Limb (tissue), 2 donors: ENCODE results near the gene MBOAT1.
A peak's percentile ranks its signal among the peaks of the same experiment; 100 is the strongest.

ENCODE experiments used
- DNase-seq, 2 donors: peaks; one replicate each; pipeline ENCODE4 v3.0.0-alpha.2; 2016; ENCODE audit errors: extremely low spot score in 2 of 2

Gene MBOAT1

DNA sequence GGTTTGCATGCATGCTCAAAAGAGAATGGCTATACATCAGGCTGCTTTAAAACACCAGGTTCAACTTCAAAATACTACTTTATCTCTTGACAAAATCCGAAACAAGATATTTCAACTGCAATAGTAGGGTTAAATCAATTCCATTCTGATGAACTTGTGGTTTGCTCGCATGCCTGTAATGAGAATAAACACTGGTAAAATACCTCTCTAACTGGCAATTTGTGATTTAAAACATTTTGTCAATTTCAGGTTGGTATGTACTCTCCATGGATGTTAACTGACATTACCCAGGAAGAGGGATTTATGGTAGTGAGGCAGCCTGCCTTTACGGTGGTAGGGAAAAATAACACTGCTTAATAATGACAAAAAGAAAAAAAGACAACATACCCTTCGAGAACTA is 74.4 kb downstream of the MBOAT1 start:
- no peak for DNase-seq

DNA sequence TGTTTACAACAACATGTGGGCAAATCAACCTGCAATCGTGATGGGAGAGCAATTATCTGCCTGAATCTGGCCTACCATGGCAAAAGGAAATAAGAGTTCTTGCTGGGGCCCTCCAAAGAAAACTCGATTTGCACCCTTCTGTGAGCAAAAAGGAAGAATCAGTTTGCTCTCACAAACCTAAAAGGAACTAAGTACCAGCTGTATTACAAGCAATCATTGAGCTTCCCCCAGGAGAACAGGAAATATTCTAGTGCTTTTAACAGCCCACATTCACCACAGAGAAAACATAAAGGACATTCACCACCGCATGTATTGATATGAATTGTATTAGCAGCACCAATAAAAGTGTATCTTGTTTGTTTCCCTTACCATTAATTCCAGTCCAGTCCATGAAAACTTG is 75.0 kb downstream of the MBOAT1 start:
- no peak for DNase-seq

DNA sequence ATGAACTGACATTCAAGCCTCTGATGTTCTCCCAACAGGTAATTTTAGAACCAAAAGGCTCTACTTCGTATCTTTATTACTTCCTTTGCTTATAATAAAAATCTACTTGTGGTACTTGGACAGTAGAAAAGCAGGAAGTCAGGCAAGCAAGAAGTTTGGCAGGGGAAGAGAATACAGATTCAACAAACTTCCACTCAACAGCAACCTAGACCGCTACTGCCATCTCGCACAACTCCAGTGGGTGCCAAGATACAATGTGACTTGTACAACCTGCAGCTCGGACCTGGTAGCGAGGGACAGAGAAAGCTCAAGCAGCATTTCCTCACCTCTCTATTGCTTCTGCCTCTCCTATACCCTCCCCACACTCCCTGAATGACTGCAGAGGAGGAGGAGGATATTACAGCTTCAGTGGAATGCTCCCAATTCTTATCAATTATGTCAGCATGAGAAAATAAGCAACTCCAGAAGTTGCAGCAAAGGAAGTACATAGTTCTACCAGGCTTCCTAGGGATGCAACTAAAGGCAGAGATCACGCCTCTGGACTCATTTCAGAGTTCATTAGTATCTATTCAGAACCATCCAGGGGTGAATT is 76.5 kb downstream of the MBOAT1 start:
- DNase-seq = no peak

DNA sequence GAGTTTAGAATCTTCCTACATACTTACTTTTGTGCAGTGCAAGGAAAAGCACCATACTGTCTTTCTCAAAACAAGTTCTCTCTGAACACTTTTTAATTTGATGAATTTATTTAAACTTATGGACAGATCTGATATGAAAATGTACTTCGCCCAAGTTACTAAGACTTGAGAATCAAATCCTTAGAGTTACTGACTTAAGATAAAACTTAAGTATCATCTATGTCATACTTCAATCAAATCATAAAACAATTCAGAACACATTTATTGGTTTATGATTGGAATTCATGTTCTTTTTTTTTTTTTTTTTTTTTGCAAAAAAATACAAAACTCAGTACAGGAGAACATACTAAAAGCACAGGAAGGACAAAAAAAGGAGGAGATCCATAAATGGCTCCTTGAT is 77.7 kb downstream of the MBOAT1 start:
- no peak for DNase-seq

DNA sequence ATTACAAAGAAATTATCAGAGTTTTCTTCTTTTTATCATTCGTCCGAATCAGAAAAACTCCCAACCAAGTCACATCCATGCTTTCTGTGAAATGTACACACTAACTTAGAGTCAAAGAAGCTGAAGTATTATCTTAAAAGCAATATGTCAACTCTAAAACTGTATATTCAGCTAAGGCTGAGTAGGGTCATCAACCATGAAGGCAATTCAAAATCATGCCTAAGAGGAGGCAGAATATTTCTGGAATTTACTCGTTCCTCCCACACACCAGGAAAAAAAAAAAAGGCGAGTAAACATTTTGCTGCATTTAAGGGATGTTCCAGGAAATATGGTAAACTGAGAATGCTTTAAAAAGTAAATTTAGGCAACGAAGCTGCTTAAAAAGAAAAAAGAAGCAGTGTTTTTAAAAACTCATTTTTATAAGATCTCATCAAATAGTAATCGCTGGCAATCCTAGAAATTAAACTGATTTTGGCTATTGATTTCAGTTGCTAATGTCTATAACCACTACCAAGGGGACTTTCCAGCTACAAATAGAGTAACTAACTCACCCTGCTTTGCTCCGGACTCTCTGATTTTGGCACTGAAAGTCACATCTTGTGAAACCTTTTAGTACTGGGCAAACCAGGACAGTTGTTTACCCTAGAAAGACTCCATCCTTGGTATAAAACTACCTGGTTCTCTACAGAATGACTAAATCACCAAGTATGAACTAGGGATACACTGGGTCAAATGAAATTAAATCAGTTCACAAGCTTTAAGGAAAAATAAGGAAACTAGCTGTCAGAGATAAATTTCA is 82.8 kb downstream of the MBOAT1 start:
- no peak for DNase-seq

DNA sequence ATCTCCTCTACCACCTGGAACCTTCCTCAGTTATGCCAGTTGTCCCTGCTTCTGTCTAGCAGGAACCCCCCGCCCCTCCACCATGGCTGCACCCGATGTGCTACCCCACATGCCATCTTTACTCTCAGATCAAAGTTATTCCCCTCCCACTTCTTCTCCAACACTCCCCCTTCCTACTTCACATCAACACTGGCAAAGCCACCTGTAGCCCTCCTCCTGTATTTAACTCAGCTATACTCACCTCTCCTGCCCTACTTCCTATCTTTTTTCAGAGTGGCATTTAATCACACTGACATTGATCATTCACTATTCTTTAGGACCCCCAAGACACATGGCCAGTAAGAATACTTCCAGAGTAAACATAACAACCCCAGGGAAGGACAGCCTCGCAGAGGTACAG is 84.3 kb downstream of the MBOAT1 start:
- DNase-seq = no peak

DNA sequence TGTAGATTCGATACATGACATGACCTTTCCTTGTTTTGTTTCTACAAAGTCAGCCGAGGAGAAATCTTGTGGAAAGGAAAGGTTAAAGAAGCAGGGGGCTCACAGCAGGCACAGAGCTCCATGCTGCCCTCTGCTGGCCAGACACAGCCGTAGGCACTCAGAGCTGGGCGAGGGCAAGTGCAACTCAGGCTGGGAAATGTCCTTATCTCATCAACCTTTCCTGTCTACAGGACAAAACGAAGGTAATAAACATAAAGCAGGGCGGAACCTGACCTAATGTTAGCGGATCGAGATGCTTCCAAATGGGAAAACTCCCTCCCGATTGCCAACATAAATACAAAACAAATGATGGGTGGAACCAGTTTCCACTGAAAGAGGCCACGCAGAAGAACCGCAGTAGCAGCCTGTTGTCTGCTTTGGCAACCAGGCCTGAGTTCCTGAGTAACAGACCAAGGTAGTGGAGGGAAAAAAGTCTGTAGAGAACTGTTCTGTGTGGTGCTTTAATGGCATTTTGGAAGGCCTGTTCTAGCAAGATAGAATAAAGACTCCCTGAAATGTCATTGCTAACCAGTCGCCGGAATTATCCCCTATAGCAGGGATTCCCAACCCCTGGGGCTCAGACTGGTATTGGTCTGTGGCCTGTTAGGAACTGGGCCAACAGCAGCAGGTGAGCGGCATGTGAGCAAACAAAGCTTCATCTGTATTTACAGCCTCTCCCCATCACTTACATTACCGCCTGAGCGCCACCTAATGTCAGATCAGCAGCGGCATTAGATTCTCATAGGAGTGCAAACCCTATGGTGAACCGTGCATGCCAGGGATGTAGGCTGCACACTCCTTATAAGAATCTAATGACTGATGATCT is 85.2 kb downstream of the MBOAT1 start:
- DNase-seq = peak; percentile 42 to 71

DNA sequence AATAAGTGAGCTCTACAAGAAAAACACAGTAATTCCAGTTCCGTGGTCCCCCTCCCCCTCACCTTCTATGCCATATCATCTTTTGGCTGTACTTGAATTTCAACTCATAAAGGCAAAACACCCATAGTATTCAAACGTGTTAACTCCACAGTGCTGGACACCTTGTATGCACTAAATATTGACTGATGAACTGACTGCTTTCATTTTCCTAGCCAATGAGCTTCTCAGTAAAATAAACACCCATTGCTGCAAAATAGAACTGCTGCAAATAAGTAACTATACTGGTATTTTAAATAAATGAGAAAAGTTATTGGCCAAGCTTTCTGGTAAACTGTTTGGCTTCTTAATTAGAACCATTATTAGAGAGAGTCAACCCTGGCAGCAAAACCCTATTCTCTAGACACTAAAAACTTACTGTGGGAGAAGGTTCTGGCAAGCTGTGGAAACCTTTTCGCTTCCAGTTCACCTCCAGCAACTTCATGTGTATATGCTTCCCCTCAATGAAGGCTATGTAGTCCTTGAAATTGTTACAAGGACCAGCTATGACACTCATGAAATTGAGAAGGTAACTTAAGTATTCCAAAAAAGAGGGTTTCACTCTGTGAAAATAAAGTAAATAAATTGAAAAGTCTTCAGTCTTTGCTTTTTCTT is 86.0 kb downstream of the MBOAT1 start:
- no peak for DNase-seq

DNA sequence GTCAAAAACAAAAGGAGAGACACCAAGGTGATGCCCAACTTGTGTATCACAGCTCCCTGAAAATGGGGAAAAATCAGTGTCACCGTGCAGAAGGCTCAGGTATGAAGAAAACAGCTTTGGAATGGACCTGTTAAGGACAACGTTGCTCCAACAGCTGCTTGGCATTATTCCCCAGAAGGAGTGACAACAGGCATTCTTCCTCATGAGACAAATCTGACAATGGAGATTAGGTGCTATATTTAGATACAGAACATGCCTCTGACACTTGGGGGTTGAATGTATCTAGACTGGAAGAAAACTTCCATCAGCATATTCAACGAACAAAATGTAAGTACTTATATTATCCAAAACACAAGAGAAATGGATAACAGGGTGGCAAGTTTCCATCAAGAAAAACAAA is 87.7 kb downstream of the MBOAT1 start:
- DNase-seq = no peak

DNA sequence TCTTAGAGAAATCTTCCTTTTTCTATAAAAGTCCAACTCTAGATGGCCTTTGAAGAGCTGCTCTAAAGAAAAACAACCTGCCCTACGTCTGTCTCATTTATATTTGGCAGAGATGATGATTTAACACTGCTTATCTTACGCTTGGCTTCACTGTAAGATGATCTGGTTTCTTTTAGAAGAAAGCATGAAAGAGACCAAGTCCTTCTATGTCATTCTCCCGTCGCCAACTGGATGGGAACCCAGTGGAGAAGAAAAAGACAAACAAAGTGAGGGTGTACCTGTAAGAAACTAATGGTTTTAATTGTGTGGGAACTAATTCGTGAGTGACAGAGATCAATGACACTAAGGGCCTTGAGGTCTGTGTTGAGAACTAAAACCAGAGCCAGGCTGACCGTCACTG is 92.8 kb downstream of the MBOAT1 start:
- DNase-seq = no peak

DNA sequence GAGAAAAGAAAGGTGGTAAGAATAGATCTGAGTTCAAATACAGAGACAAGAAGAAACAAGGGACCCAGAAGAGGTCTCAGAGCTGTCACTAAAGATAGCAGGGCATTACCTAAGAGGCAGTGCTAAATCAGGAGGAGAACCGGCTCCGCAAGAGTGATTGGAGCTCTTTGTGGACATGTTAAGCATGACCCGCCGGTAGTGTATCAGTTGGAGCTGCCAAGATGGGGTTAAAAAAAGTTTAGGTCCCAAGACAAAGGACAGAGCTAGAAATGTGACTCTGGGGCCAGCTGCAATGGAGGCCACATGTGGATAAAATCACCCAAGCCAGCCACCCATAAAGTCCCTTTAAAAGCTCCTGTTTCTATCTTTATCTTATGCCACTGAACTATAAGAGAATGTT is 93.4 kb downstream of the MBOAT1 start:
- no peak for DNase-seq

DNA sequence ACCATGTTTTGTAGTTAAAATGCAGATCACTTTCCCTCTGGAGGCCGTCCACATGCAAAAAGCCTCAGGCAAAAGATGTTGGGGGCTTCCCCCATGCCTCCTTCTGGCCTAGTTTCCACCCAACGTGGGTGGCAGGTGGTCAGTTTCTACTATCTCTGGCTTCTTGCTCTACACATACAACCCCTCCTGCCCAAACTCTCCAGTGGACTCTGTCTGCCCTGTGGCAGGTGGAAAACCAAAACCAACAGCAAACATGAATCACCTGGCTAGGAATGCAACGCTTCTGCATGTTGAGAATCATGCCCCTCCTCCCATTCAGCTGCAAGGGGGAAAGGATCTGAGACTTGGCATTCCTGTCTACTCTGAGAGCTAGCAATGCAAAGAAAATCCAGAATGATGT is 94.8 kb downstream of the MBOAT1 start:
- no peak for DNase-seq

DNA sequence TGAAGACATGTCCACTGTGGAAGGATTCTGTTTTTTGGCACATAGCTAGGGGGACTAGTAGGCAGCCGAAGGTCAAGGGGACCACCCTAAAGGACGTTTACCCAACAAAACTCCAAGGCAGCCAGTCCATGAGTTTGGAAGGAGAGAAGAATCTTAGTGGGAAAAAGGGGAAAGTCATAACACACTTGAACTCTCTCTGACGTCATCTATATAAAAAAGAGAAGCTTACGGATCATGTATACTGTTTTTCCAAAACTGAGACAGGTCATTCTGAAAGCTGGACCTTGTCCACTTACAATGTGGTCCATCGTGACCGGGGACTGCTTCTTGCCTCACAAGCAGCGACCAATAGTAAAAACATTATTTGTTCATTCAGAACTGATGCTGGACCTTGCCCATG is 95.5 kb downstream of the MBOAT1 start:
- no peak for DNase-seq

DNA sequence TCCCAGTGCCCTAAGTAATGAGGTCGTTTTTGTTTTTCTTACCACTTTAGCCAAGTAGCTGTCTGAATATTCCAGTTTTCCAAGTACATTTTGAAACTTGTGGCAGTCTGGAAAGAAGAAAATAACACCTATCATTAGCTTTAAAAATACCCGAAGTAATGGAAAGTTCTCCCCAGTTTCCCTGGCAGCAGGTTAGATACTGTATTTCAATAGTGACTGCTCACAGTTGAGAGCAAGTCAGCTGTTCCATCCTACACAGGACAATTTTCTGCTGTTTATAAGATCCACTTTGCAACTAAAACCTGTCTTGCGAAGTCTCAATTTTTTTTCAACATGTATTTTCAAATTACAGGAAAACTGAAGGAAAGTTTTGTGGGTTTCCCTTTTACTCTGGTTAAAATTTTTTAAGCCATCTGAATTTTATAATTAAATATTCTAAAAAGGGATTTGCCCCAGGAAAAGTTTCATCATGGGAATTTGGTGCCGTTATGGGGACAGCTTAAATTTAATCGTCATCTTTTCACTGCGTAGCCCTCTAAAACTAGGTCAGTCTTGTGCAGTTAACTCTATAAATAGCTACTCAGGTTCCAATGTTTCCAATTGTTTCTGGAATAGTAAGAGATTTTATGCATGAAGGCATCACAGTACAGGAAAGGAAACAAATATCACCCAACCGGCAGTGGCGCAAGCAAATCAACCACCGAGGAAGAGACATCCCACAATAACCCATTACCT is 96.9 kb downstream of the MBOAT1 start:
- peak in 1 of 2 donors; percentile 10 for DNase-seq

DNA sequence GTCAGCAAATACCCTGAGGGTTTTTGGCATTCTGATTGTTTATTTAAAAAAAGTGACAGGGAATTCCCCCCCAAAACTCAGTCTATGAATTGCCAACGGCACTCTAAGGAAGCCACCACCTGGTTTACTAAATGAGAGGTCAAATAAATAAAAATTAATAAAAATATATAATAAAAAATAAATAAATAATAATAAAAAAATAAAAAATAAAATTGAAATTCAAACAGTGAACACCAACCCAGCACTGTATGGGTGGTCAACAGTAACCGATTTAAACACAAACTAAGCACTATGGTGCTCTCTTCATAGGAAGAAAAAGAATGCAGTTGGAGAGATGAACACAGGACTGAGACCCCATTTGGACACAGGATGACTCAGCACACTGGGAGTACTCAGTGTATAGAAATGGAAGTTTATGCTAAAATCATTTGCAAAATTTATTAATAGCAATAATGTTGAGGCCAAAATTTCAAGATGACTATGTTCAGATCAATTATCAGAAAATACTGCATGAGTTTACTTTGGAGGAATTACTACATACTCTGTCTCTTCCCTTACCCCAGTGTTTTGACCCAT is 98.5 kb downstream of the MBOAT1 start:
- no peak for DNase-seq

DNA sequence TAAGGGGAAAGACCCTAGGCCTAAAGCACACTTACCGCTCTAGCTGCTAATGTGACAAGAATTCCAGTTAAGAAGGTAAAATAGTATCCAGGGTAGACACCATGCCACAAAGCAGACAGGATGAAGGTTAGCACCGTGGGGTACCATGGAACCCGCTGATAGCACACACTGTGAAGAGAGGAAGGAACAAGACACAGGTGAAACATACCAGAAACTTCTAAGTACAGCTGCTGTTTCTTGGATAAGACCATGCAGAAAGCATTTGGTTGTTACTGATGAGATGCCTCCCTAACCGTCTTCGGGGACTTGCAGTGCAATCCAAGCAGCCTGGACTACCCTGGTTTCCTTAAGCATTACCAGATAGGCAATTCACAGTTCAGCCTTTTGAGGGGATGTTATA is 99.4 kb downstream of the MBOAT1 start:
- DNase-seq = no peak

DNA sequence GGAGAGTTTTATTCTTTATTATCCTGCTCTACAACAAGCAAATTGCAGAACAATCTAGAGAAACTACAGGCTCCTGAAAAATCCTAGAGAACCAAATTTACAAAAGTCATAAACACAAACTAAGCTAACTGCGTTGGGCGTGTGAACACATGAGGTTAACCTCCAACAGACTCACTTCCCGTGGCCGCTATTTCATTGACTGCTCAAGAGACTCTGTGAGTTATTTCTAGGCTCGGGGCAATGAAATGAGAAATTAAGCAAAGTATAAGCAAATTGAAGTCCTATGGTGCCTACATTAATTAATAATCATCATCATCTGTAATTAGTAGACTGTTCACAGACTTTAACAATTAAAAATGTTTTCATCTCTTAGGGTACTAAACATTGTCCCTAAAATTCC is 100.0 kb downstream of the MBOAT1 start:
- DNase-seq = no peak

DNA sequence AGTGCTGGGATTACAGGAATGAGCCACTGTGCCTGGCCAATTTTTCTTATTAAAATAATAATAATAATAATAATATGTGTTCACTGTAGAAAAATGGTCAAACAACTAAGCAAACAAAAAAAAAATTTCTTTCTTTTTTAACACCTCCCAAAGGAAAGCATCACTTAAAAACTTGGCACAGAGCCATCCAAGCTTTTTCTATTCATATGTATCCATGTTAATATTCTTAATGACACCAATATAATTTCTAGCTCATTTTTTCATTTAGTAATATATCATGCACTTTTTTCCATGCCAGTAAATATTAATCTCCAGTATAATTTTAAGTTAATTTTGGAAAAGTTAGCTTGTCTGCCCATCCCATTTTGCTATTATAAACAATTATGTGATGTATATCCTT is 101.8 kb downstream of the MBOAT1 start:
- no peak for DNase-seq

DNA sequence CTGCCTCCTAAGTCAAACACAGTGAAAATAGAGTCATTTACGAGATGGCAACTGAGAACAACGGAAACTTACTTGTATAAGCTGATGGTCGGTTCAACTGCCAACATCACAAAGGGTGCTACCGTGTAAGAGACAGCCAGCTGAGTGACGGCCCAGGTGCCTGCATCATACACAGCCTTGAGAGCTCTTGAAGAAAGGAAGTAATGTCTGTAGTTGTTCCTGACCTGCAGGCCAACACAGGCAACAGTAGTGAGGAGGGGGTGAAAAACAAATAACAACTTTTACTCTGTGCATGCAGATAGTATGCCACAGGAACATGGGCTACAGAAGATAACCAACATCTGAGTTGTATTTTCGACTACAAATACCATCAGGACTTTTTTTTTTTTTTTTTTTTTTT is 102.7 kb downstream of the MBOAT1 start:
- DNase-seq = no peak

DNA sequence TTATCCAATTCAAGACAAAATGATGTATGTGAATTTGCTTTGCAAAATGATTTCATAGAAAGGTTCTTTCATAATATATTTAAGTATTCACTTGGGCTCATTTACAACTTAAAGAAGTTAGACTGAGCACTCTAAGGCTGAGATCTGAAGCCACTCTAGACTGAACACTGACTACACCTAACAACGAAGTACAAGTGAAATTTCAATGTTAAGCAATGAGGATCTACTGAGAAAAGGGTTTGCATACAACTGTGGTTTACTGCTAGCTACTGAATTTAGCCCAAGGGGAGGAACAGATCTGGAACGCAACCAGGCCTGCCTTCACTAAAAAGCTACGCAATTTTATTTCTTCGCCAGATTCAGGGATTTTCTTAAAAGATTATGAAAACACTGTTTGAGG is 106.4 kb downstream of the MBOAT1 start:
- no peak for DNase-seq

DNA sequence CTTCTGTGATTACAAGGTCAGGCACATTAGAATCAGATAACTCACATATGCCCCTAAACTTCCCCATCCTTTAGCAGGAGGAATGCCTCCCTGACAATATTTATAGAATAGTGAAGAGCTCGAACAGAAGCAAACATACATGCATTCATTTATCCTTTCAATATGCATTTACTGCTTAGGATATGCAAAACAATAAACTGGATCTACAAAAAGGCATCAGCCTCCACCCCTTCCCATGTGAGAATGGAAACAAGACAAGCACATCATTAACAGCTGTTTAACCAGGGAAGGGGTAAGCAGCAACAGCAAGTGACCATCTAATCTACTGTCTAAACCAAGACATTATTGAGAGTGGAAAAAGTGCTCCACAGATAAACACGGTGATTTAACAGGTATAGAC is 107.6 kb downstream of the MBOAT1 start:
- no peak for DNase-seq
